ENCODE data around the gene OLFM4. TPM values are rescaled to one million over a fixed set of nuclear protein-coding genes. Genes with fewer than 3 reads are reported as not detected.

Gene OLFM4
- total and polyA plus RNA-seq, 10 of the 15 experiments (the other 5 are each of a cell fraction or from before 2014, with no cell fraction given): 0.03 to 0.27 (median 0.11) TPM; not detected in 6

- in situ Hi-C loops (cut with MboI) (no loop called here), intact Hi-C loops (cut with micrococcal nuclease; ENCODE audit: unreplicated experiment) (no loop called here)
- POLR2A ChIA-PET: no interaction called here
- TF ChIP-seq ASH2L (IDR thresholded peaks at IDR 0.05; ENCODE audit: borderline replicate concordance, low read depth) (no peak), FOXM1 (IDR thresholded peaks at IDR 0.05; ENCODE audit: low read depth, low read length) (no peak), RELA (IDR thresholded peaks at IDR 0.05; ENCODE audit: borderline replicate concordance, partially characterized antibody) (no peak), RELB (IDR thresholded peaks at IDR 0.05; ENCODE audit: low read depth) (no peak), ZNF24 (IDR thresholded peaks at IDR 0.05) (no peak), JUNB (IDR thresholded peaks at IDR 0.05) (no peak), POU2F2 (IDR thresholded peaks at IDR 0.05; ENCODE audit: borderline replicate concordance, low read depth, low read length) (no peak), ATF7 (IDR thresholded peaks at IDR 0.05; ENCODE audit: low read depth) (no peak), SIN3A (IDR thresholded peaks at IDR 0.05; ENCODE audit: low read depth, low read length) (no peak), TCF3 (IDR thresholded peaks at IDR 0.05; ENCODE audit: borderline replicate concordance, insufficient read depth, low read depth, low read length) (no peak), PBX3 (IDR thresholded peaks at IDR 0.05; ENCODE audit: insufficient replicate concordance, low read depth, low read length) (no peak), ATF2 (IDR thresholded peaks at IDR 0.05; ENCODE audit: low read length) (no peak), HDGF (IDR thresholded peaks at IDR 0.05) (no peak)
- Histone ChIP-seq H3K9ac (ENCODE audit: control insufficient read depth, insufficient read depth, low read length) (no peak overlapping the region), H3K27ac (ENCODE audit: control insufficient read depth, insufficient read depth) (no peak overlapping the region), H3K4me3 (no peak overlapping the region), H3K27me3 (replicated peaks in 1 of 2; ENCODE audit: control insufficient read depth in 2 of 2, insufficient read depth in 2 of 2, low read length in 1 of 2) (no peaks in the 10 kb centered on the region), H3K79me2 (ENCODE audit: control insufficient read depth, insufficient read depth, low read length) (no peaks in the 10 kb centered on the region), H3K4me1 (ENCODE audit: control insufficient read depth, insufficient read depth, low read length) (no peaks in the 10 kb centered on the region), H3K4me2 (ENCODE audit: control insufficient read depth, insufficient read depth) (no peak overlapping the region), H2AFZ (ENCODE audit: control insufficient read depth, low read depth, low read length) (no peak overlapping the region), H3K36me3 (ENCODE audit: control insufficient read depth in 2 of 2, insufficient read depth in 2 of 2, low read length in 1 of 2) (no peaks in the 10 kb centered on the region), H3K9me3 (replicated peaks; ENCODE audit: control insufficient read depth, insufficient read depth, low read length) (no peaks in the 10 kb centered on the region), H4K20me1 (ENCODE audit: control insufficient read depth, insufficient read depth) (no peaks in the 10 kb centered on the region)
- no TSS peak for BruUV-seq (replicated peaks)
- RAD21 ChIA-PET (ENCODE audit: unreplicated experiment): no interaction called here
- CTCF ChIA-PET: no interaction called here
- no peak for ATAC-seq
- DNase-seq (ENCODE audit: low read depth, low spot score): no peak
- SMC1A ChIA-PET (ENCODE audit: uncharacterized antibody, unreplicated experiment): interaction anchor here (0.6 kb wide), 1 partner anchor 14 kb away, joined by 3 read pairs; no protein-coding TSS in a partner anchor
- FAIRE-seq: no peak
Observed at GRCh38 chr13:53098455-53098854, 69.8 kb downstream of the OLFM4 start.

Measured in GM12878 (cell line).